ENCODE data around the gene RBM20. TPM values are rescaled to one million over a fixed set of nuclear protein-coding genes. Genes with fewer than 3 reads are reported as not detected.

RBM20 gene
- total RNA-seq, 1 donor from 2014 or later: 4.6 TPM

- peak; percentile 13 for DNase-seq
Measured at GRCh38 chr10:110837418-110838171, 193.5 kb downstream of the RBM20 start.

- no peak for DNase-seq
Measured at GRCh38 chr10:110840225-110840922, 196.2 kb downstream of the RBM20 start.

GRCh38 chr10:110840923-110841428 is 196.8 kb downstream of the RBM20 start:
- no peak for DNase-seq

- no peak for DNase-seq
Measured at GRCh38 chr10:110841767-110842267, 197.7 kb downstream of the RBM20 start.

GRCh38 chr10:110842326-110842904 is 198.3 kb downstream of the RBM20 start:
- DNase-seq: no peak

- no peak for DNase-seq
Measured at GRCh38 chr10:110843031-110843430, 198.9 kb downstream of the RBM20 start.

- DNase-seq: no peak
Measured at GRCh38 chr10:110843796-110844616, 199.9 kb downstream of the RBM20 start.

GRCh38 chr10:110844617-110844881 is 200.4 kb downstream of the RBM20 start:
- DNase-seq: no peak

- DNase-seq: no peak
Measured at GRCh38 chr10:110845192-110845755, 201.1 kb downstream of the RBM20 start.

- DNase-seq: no peak
Measured at GRCh38 chr10:110845756-110846620, 201.9 kb downstream of the RBM20 start.

GRCh38 chr10:110847374-110847773 is 203.2 kb downstream of the RBM20 start:
- no peak for DNase-seq

- no peak for DNase-seq
Measured at GRCh38 chr10:110848106-110848505, 204.0 kb downstream of the RBM20 start.

GRCh38 chr10:110850099-110850498 is 206.0 kb downstream of the RBM20 start:
- DNase-seq: no peak

GRCh38 chr10:110851020-110851612 is 207.0 kb downstream of the RBM20 start:
- DNase-seq: no peak

GRCh38 chr10:110852255-110852896 is 208.2 kb downstream of the RBM20 start:
- no peak for DNase-seq

- no peak for DNase-seq
Measured at GRCh38 chr10:110852947-110853346, 208.8 kb downstream of the RBM20 start.

GRCh38 chr10:110853921-110854605 is 209.9 kb downstream of the RBM20 start:
- no peak for DNase-seq

- DNase-seq: no peak
Measured at GRCh38 chr10:110857265-110858171, 213.4 kb downstream of the RBM20 start.

All from dermis blood vessel endothelial cell (primary cell).